SU-DHL-6 (cell line): ENCODE measurements around the gene DIPK1B.

Experiments
- H2AFZ ChIP-seq: fragments of 200-600 bp; sonication (generic); 2 replicates; pipeline ENCODE4 v1.6.1; 2014; ENCODE audit warnings: low read depth, mild to moderate bottlenecking, moderate library complexity, mixed read lengths, antibody characterized with exemption, low read length; ENCODE audit not compliant: severe bottlenecking
- H3F3A ChIP-seq: fragments of 200-600 bp; shearing (Covaris generic); 2 replicates; pipeline ENCODE4 v1.6.0; 2016; ENCODE audit warnings: antibody characterized with exemption, mild to moderate bottlenecking; ENCODE audit not compliant: insufficient read depth
- H3K27ac ChIP-seq: fragments of 200-600 bp; sonication (generic); 2 replicates; pipeline ENCODE4 v1.5.1; 2016; ENCODE audit warnings: low read depth, mild to moderate bottlenecking, low read length, moderate library complexity, mixed read lengths
- H3K27me3 ChIP-seq: fragments of 200-600 bp; sonication (generic), shearing (Covaris generic); 2 replicates; pipeline ENCODE4 v1.6.0; 2014; ENCODE audit warnings: mild to moderate bottlenecking, low read length
- H3K36me3 ChIP-seq: fragments of 200-600 bp; sonication (generic); 2 replicates; pipeline ENCODE4 v1.6.1; 2014; ENCODE audit warnings: mild to moderate bottlenecking, low read length, mixed read lengths
- H3K4me2 ChIP-seq: fragments of 300-600, 200-600 bp; shearing (Covaris generic), sonication (generic); 2 replicates; pipeline ENCODE4 v1.6.0; 2014; ENCODE audit warnings: low read length, low read depth, mild to moderate bottlenecking; ENCODE audit not compliant: poor library complexity, severe bottlenecking
- H3K4me3 ChIP-seq: fragments of 200-600 bp; sonication (generic); 2 replicates; pipeline ENCODE4 v1.5.1; 2014; ENCODE audit warnings: antibody characterized with exemption, low read length, mild to moderate bottlenecking, mixed read lengths; ENCODE audit not compliant: insufficient read depth, poor library complexity, severe bottlenecking
- H3K79me2 ChIP-seq: fragments of 200-600 bp; sonication (generic); 2 replicates; pipeline ENCODE4 v1.6.1; 2014; ENCODE audit warnings: mild to moderate bottlenecking, low read length, moderate library complexity; ENCODE audit not compliant: insufficient read depth
- H3K9ac ChIP-seq: fragments of 200-600 bp; sonication (generic); 2 replicates; pipeline ENCODE4 v1.7.0; 2014; ENCODE audit warnings: mild to moderate bottlenecking, low read length
- H3K9me2 ChIP-seq: fragments of 200-600 bp; sonication (generic); replicated peaks from 2 replicates; pipeline ENCODE4 v1.6.1; 2014; ENCODE audit warnings: low read length; ENCODE audit not compliant: insufficient read depth
- H3K9me3 ChIP-seq: fragments of 200-600 bp; sonication (generic); 2 replicates; pipeline ENCODE4 v1.6.1; 2014; ENCODE audit warnings: low read length, mixed read lengths; ENCODE audit not compliant: insufficient read depth
- H4K20me1 ChIP-seq: fragments of 200-600 bp; sonication (generic); 2 replicates; pipeline ENCODE4 v1.6.1; 2014; ENCODE audit warnings: low read depth, mild to moderate bottlenecking, antibody characterized with exemption, low read length, moderate library complexity, mixed read lengths
- EZH2phosphoT487 ChIP-seq: fragments of 200-600 bp; sonication (generic), shearing (Covaris generic); conservative IDR thresholded peaks from 2 replicates; pipeline ENCODE4 v1.6.1; 2018; ENCODE audit warnings: mild to moderate bottlenecking, antibody characterized with exemption, low read length, moderate library complexity, mixed read lengths
- TF ChIP-seq, protein P1 (sequence below): fragments of 200-600 bp; sonication (generic); IDR thresholded peaks from one replicate; pipeline ENCODE4 v1.5.1; 2017; ENCODE audit warnings: antibody characterized with exemption, mild to moderate bottlenecking, low read length, moderate library complexity; ENCODE audit not compliant: insufficient read depth, poor library complexity, severe bottlenecking

The DIPK1B gene

DNA sequence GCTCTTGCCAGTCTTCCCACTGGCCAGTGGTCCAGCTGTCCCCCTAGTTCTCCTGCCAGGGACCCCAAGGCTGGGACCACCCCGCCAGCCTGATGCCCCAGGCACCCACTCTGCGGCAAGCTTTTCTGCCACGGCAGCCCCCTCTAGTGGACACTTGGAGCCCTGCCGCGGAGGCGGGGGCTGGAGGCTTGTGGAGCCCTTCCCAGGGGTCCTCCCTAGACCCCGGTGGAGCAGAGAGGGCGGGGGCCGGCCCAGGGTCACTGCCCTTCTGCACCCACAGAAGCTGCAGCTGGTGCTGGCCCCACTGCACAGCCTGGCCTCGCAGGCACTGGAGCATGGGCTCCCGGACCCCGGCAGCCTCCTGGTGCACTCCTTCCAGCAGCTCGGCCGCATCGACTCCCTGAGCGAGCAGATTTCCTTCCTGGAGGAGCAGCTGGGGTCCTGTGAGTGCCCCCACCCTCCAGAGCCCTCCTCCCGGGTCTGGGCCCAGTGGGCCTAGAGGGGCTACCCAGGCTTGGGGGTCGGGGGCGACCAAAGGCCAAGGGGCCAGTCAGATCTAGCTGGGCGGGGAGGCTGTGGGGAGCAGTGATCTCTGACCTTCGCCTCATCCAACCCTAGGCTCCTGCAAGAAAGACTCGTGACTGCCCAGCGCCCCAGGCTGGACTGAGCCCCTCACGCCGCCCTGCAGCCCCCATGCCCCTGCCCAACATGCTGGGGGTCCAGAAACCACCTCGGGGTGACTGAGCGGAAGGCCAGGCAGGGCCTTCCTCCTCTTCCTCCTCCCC is 40.5 kb upstream of the DIPK1B start:
- Histone ChIP-seq H2AFZ (no peak overlapping the region), H3K27ac (no peak overlapping the region), H3K9ac (no peak overlapping the region), H3K9me3 (no peaks in the 10 kb centered on the region), H3K79me2 (no peaks in the 10 kb centered on the region), H3F3A (no peaks in the 10 kb centered on the region), H3K9me2 (no peaks in the 10 kb centered on the region), H3K27me3 (no peaks in the 10 kb centered on the region), H3K36me3 (no peaks in the 10 kb centered on the region), H4K20me1 (no peaks in the 10 kb centered on the region), H3K4me2 (no peak overlapping the region), H3K4me3 (no peak overlapping the region)
- TF ChIP-seq EZH2phosphoT487: no peak
- TF ChIP-seq, protein P1, sequence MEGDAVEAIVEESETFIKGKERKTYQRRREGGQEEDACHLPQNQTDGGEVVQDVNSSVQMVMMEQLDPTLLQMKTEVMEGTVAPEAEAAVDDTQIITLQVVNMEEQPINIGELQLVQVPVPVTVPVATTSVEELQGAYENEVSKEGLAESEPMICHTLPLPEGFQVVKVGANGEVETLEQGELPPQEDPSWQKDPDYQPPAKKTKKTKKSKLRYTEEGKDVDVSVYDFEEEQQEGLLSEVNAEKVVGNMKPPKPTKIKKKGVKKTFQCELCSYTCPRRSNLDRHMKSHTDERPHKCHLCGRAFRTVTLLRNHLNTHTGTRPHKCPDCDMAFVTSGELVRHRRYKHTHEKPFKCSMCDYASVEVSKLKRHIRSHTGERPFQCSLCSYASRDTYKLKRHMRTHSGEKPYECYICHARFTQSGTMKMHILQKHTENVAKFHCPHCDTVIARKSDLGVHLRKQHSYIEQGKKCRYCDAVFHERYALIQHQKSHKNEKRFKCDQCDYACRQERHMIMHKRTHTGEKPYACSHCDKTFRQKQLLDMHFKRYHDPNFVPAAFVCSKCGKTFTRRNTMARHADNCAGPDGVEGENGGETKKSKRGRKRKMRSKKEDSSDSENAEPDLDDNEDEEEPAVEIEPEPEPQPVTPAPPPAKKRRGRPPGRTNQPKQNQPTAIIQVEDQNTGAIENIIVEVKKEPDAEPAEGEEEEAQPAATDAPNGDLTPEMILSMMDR: peak; percentile 93

DNA sequence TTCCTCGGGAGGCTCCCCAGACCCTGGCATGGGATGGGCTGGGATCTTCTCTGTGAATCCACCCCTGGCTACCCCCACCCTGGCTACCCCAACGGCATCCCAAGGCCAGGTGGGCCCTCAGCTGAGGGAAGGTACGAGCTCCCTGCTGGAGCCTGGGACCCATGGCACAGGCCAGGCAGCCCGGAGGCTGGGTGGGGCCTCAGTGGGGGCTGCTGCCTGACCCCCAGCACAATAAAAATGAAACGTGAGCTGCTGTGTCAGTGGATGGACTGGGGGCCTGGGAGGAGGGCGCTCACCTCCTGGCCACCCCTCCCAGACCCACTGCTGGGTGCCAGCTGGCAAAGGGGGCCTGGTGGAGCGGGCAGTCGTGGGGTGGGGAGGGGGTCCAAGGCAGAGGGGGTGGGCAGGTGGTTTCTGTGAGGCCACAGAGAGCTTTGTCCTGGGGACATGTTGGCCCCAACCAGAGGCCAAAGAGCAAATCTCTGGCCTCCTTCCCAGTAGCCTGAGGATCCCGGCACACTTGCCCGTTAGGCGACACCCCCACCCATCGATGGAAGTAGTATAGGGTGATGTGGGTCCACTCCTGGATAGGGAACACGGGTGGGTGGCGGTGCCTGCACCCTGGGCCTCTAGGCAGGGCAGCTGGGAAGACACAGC is 39.8 kb upstream of the DIPK1B start:
- no peak overlapping the region for H3K27ac ChIP-seq
- no peaks in the 10 kb centered on the region for H3K9me2 ChIP-seq
- H3K4me2 ChIP-seq: no peak overlapping the region

DNA sequence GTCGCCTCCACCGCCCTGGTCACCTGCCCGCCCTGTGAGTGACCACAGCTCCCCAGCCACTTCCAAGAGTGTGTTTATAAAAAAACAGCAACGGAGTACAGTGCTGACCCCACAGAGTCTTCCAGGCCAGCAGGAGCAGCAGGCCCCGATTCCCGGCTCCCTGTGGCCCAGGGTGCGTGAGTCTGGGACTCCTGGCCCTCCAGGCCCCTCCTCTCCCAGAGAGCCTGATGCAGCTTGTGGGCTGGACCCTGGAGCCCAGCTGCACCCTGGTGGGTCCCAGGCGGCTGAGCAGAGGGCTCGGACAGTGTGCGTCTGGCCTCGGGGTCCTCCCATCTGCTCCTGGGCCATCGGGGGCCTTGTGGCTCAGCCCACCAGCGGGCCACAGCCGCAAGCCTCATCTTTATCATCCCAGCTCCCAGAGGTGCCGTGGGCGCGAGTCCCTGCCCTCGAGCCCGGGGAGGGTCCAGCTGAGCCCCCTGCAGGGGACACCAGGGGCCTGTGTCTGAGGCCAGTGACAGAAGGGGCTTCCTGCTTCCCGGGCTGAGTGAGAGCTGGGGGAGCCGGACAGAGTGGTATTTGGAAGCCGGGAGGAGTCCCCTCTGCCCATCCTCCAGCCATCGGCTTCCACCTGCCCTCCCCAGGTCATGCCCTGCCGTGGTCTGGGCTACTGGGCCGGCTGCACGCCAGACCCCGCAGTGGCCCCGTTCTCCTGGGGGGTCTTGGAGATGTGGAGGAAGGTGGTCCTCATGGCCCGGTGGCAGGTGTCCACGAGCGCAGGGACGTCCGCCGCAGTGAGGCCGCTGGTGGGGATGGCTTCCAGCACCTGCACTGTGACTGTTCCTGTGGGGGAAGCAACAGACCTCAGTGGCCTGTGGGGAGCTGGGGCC is 39.0 kb upstream of the DIPK1B start:
- Histone ChIP-seq H3F3A (no peaks in the 10 kb centered on the region), H3K9ac (no peak overlapping the region), H3K4me2 (no peak overlapping the region), H3K79me2 (no peaks in the 10 kb centered on the region), H2AFZ (no peak overlapping the region), H3K36me3 (no peaks in the 10 kb centered on the region), H3K9me3 (no peaks in the 10 kb centered on the region), H3K27ac (no peak overlapping the region), H3K9me2 (no peaks in the 10 kb centered on the region), H4K20me1 (no peaks in the 10 kb centered on the region), H3K4me3 (no peak overlapping the region), H3K27me3 (no peaks in the 10 kb centered on the region)
- TF ChIP-seq, protein P1: no peak
- no peak for TF ChIP-seq EZH2phosphoT487

More for the DNA sequence above, 39.8 kb upstream of the DIPK1B start:
- Histone ChIP-seq H3K79me2 (no peaks in the 10 kb centered on the region), H3K4me3 (no peak overlapping the region), H3K27me3 (no peaks in the 10 kb centered on the region), H3F3A (no peaks in the 10 kb centered on the region), H3K9me3 (no peaks in the 10 kb centered on the region), H2AFZ (no peak overlapping the region), H3K9ac (no peak overlapping the region), H3K36me3 (no peaks in the 10 kb centered on the region), H4K20me1 (no peaks in the 10 kb centered on the region)
- no peak for TF ChIP-seq EZH2phosphoT487
- TF ChIP-seq, protein P1: no peak
